T-helper 9 cell (primary cell): ENCODE measurements around the gene KISS1R.

Source experiments
- DNase-seq: peaks from one replicate; pipeline ENCODE4 v3.0.0-alpha.2; 2020

KISS1R gene

GRCh38 chr19:900302-901111 lies 16.6 kb upstream of the KISS1R start:
- DNase-seq: peak; percentile 31

- DNase-seq: no peak
Observed at GRCh38 chr19:901216-902092, 15.7 kb upstream of the KISS1R start.

- DNase-seq: no peak
Observed at GRCh38 chr19:902093-902370, 15.1 kb upstream of the KISS1R start.

- no peak for DNase-seq
Observed at GRCh38 chr19:902446-903226, 14.5 kb upstream of the KISS1R start.

GRCh38 chr19:903266-903797 lies 13.8 kb upstream of the KISS1R start:
- DNase-seq: no peak

- DNase-seq: no peak
Observed at GRCh38 chr19:904545-904944, 12.6 kb upstream of the KISS1R start.

- DNase-seq: no peak
Observed at GRCh38 chr19:906480-906879, 10.7 kb upstream of the KISS1R start.

- no peak for DNase-seq
Observed at GRCh38 chr19:907183-907853, 9.8 kb upstream of the KISS1R start.

GRCh38 chr19:911197-912033 lies 5.7 kb upstream of the KISS1R start:
- DNase-seq: no peak

- peak; percentile 43 for DNase-seq
Observed at GRCh38 chr19:912181-913079, 4.7 kb upstream of the KISS1R start.

- peak; percentile 86 for DNase-seq
Observed at GRCh38 chr19:913080-913748, 3.9 kb upstream of the KISS1R start, which contains the start of gene R3HDM4. TSS of gene R3HDM4 (minus strand) at chr19:913219. CDS start at chr19:913157, 62 bp downstream.

- no peak for DNase-seq
Observed at GRCh38 chr19:916645-917322, 349 bp upstream of the KISS1R start.

- no peak for DNase-seq
Observed at GRCh38 chr19:918152-918437, 962 bp downstream of the KISS1R start.

- DNase-seq: no peak
Observed at GRCh38 chr19:918481-919198, 1.5 kb downstream of the KISS1R start.

- DNase-seq: no peak
Observed at GRCh38 chr19:919199-920050, 2.3 kb downstream of the KISS1R start.

- peak; percentile 58 for DNase-seq
Observed at GRCh38 chr19:920051-920864, 3.1 kb downstream of the KISS1R start.
